Mesendoderm (in vitro differentiated cells): ENCODE data around the gene ANTXR1. TPM values are rescaled to one million over a fixed set of nuclear protein-coding genes. Genes with fewer than 3 reads are reported as not detected.

Experiments used
- DNase-seq: peaks from one replicate; pipeline ENCODE4 v3.0.0; 2013
- H2AK5ac ChIP-seq: 2 replicates; pipeline ENCODE4 v1.6.1; 2013; ENCODE audit warnings: low read length, inconsistent platforms
- H2BK120ac ChIP-seq: 2 replicates; pipeline ENCODE4 v1.6.1; 2013; ENCODE audit warnings: low read depth, mild to moderate bottlenecking, low read length, moderate library complexity, mixed read lengths
- H2BK15ac ChIP-seq: replicated peaks from 2 replicates; pipeline ENCODE4 v1.6.1; 2013; ENCODE audit warnings: low read depth, mild to moderate bottlenecking, moderate library complexity
- H2BK5ac ChIP-seq: 2 replicates; pipeline ENCODE4 v1.6.1; 2013; ENCODE audit warnings: low read length, inconsistent platforms
- H3K18ac ChIP-seq: 2 replicates; pipeline ENCODE4 v1.6.1; 2013; ENCODE audit warnings: mild to moderate bottlenecking, low read length, mixed read lengths
- H3K23ac ChIP-seq: one replicate; pipeline ENCODE4 v1.6.1; 2013; ENCODE audit warnings: low read length
- H3K27ac ChIP-seq: 2 replicates; pipeline ENCODE4 v1.5.1; 2013; ENCODE audit warnings: low read depth, mild to moderate bottlenecking, inconsistent platforms, low read length, moderate library complexity
- H3K27me3 ChIP-seq: 2 replicates; pipeline ENCODE4 v1.6.1; 2013; ENCODE audit warnings: low read length, control low read depth, mild to moderate bottlenecking, inconsistent platforms; ENCODE audit not compliant: insufficient read depth, poor library complexity
- H3K36me3 ChIP-seq: 2 replicates; pipeline ENCODE4 v1.6.1; 2013; ENCODE audit warnings: low read length, inconsistent platforms; ENCODE audit not compliant: control insufficient read depth, insufficient read depth
- H3K4ac ChIP-seq: one replicate; pipeline ENCODE4 v1.6.1; 2013; ENCODE audit warnings: low read depth, mild to moderate bottlenecking, low read length, moderate library complexity
- H3K4me1 ChIP-seq: 2 replicates; pipeline ENCODE4 v1.6.1; 2013; ENCODE audit warnings: low read depth, low read length, inconsistent platforms; ENCODE audit not compliant: control insufficient read depth
- H3K4me2 ChIP-seq: 2 replicates; pipeline ENCODE4 v1.6.1; 2013; ENCODE audit warnings: low read length
- H3K4me3 ChIP-seq: 2 replicates; pipeline ENCODE4 v1.5.1; 2013; ENCODE audit warnings: mild to moderate bottlenecking, low read length
- H3K56ac ChIP-seq: one replicate; pipeline ENCODE4 v1.6.1; 2013; ENCODE audit warnings: low read length
- H3K79me1 ChIP-seq: 2 replicates; pipeline ENCODE4 v1.6.1; 2013; ENCODE audit warnings: low read length, inconsistent platforms
- H3K79me2 ChIP-seq: 2 replicates; pipeline ENCODE4 v1.6.1; 2013; ENCODE audit warnings: mild to moderate bottlenecking, low read length; ENCODE audit not compliant: control insufficient read depth, insufficient read depth
- H3K9ac ChIP-seq: 2 replicates; pipeline ENCODE4 v1.6.1; 2013; ENCODE audit warnings: low read length, inconsistent platforms
- H4K5ac ChIP-seq: one replicate; pipeline ENCODE4 v1.6.1; 2013; ENCODE audit warnings: low read length
- H4K8ac ChIP-seq: one replicate; pipeline ENCODE4 v1.6.1; 2013; ENCODE audit warnings: low read depth, mild to moderate bottlenecking, control low read depth, low read length, moderate library complexity
- WGBS: extraction: QIAGEN DNeasy Blood & Tissue Kit; methylation state at CpG from one replicate; pipeline ENCODE4 v1.1.7; 2013; ENCODE audit warnings: low lambda C conversion rate, missing lambda C conversion rate; ENCODE audit not compliant: insufficient coverage; ENCODE audit errors: extremely low coverage; 5-methylcytosine and 5-hydroxymethylcytosine counted together
- polyA plus RNA-seq, 2 experiments: library from polyadenylated mRNA; stranded (reverse); fragments of 200-250 nt; gene quantifications; one replicate each; pipeline ENCODE4 v1.2.3, GENCODE V29; 2013

ANTXR1 gene
- polyA plus RNA-seq (2013, experiment 1 of 2), result 40.3 TPM
- polyA plus RNA-seq (2013, experiment 2 of 2), result 41.9 TPM

DNA sequence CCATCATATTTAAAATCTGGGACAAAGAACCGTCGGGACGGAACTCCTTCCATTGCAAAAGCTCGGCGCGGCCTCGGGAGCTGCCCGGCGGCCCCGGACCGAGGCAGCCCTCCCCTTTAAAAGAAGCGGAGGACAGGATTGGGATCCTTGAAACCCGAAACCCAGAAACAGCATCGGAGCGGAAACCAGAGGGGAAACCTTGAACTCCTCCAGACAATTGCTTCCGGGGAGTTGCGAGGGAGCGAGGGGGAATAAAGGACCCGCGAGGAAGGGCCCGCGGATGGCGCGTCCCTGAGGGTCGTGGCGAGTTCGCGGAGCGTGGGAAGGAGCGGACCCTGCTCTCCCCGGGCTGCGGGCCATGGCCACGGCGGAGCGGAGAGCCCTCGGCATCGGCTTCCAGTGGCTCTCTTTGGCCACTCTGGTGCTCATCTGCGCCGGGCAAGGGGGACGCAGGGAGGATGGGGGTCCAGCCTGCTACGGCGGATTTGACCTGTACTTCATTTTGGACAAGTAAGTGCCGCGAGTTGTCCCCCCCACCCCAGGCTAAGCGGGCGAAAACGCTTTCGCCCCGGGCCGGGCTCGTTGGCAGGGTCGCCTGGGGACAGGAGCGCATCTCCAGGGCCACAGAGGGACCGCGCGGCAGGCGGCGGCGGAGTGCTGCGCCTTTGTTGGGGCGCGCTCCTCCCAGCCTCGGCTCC is at the start of gene ANTXR1:
TSS of gene ANTXR1 (plus strand) at position 38 of the 698 bp plus-strand sequence. CDS start at position 359, 321 bp downstream.
- peaks cover 10% of the 10 kb centered on the region for H3K79me2 ChIP-seq
- H3K27me3 ChIP-seq, result no peaks in the 10 kb centered on the region
- peak within 1 kb of the TSS; percentile 41 for H3K4me2 ChIP-seq
- peaks cover 11% of the 10 kb centered on the region for H3K4me1 ChIP-seq
- peak; percentile 90 for DNase-seq
- no peak within 1 kb of the TSS for H2BK15ac ChIP-seq
- peaks cover 6% of the 10 kb centered on the region for H3K79me1 ChIP-seq
- H2BK120ac ChIP-seq, result no peak within 1 kb of the TSS
- peak within 1 kb of the TSS; percentile 85 for H3K4me3 ChIP-seq
- H2AK5ac ChIP-seq, result no peak within 1 kb of the TSS
- peak within 1 kb of the TSS; percentile 62 for H3K18ac ChIP-seq
- H3K4ac ChIP-seq, result peak within 1 kb of the TSS; percentile 58
- no peak within 1 kb of the TSS for H4K5ac ChIP-seq
- peak within 1 kb of the TSS; percentile 95 for H3K56ac ChIP-seq
- H3K9ac ChIP-seq, result peak within 1 kb of the TSS; percentile 87
- no peak within 1 kb of the TSS for H4K8ac ChIP-seq
- peak within 1 kb of the TSS; percentile 38 for H3K23ac ChIP-seq
- no peaks in the 10 kb centered on the region for H3K36me3 ChIP-seq
- peak within 1 kb of the TSS; percentile 76 for H3K27ac ChIP-seq
- H2BK5ac ChIP-seq, result peak within 1 kb of the TSS; percentile 41
- WGBS, result no CpG with 5 or more reads among the region's 63 CpGs

DNA sequence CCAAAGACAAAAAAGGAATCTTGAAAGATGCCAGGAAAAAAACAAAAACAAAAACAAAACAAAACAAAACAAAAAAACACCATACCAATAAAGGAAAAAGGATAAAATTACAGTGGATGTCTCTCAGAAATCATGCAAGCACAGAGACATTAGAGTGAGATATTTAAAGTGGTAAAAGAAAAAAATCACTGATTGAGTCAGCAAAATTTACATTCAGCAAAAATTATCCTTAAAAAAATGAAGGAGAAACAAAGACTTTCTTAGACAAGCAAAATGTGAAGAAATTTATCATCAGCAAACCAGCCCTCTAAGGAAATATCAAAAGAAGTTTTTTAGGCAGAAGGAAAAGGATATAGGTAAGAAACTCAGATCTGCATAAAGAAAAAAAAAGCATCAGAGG is 48.7 kb upstream of the ANTXR1 start:
- Histone ChIP-seq H4K5ac (no peak overlapping the region), H2BK5ac (no peak overlapping the region), H3K79me1 (no peaks in the 10 kb centered on the region), H3K18ac (no peak overlapping the region), H3K56ac (no peak overlapping the region), H3K4ac (no peak overlapping the region), H3K4me1 (no peaks in the 10 kb centered on the region), H2BK15ac (no peak overlapping the region), H2BK120ac (no peak overlapping the region), H3K27me3 (no peaks in the 10 kb centered on the region), H3K4me3 (no peak overlapping the region), H3K36me3 (no peaks in the 10 kb centered on the region), H3K27ac (no peak overlapping the region), H2AK5ac (no peak overlapping the region), H3K4me2 (no peak overlapping the region), H3K79me2 (no peaks in the 10 kb centered on the region), H4K8ac (no peak overlapping the region), H3K9ac (no peak overlapping the region), H3K23ac (no peak overlapping the region)
- no peak for DNase-seq

GRCh38 chr2:68968221-68968620 is 44.8 kb upstream of the ANTXR1 start:
- Histone ChIP-seq H3K36me3 (no peaks in the 10 kb centered on the region), H3K4ac (no peak overlapping the region), H2BK5ac (no peak overlapping the region), H3K79me2 (no peaks in the 10 kb centered on the region), H3K79me1 (no peaks in the 10 kb centered on the region), H3K18ac (no peak overlapping the region), H3K4me3 (no peak overlapping the region), H3K27ac (no peak overlapping the region), H2BK120ac (no peak overlapping the region), H3K56ac (no peak overlapping the region), H3K4me2 (no peak overlapping the region), H4K5ac (no peak overlapping the region), H3K23ac (no peak overlapping the region), H3K9ac (no peak overlapping the region), H2BK15ac (no peak overlapping the region), H3K27me3 (no peaks in the 10 kb centered on the region), H3K4me1 (no peaks in the 10 kb centered on the region), H4K8ac (no peak overlapping the region), H2AK5ac (no peak overlapping the region)
- DNase-seq, result no peak
- no CpG with 5 or more reads among the region's 1 CpG for WGBS

DNA sequence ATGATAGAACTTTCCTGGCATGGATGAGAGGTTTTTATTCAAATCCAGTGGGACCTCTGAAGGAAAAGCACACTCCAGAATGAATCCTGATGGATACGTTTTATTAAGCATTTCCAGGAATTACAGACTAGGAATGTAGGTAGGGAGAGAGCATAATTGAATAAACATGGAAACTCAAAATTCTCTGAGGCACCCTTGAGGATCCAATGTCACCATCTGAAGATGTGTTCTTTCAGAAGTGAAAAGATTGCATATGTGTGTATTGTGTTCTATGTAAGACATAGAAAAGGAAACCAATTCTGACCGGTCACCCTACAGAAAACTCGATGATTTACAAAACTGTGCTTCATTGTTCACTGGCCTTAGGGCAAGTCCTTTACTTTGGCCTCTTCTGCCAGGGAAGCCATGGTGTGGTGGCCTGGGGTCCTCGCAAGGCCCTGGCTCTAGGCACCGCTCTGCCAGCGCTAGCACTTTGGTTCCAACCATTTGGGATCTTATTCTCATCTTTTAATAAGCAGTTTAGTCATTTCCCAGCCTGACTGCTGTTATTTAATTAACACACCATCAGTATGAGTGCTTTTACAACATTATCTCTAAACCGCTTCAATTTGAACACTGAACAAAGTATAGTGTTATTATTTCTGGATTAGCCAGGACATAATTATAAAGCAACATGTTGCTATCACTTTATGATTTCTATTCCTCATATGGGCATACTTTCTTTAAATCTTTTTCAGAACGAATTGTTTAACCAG is 43.1 kb upstream of the ANTXR1 start:
- H2BK5ac ChIP-seq, result no peak overlapping the region
- WGBS, result no CpG with 5 or more reads among the region's 8 CpGs
- no peaks in the 10 kb centered on the region for H3K36me3 ChIP-seq
- no peak overlapping the region for H3K18ac ChIP-seq
- no peak overlapping the region for H3K27ac ChIP-seq
- no peak overlapping the region for H3K9ac ChIP-seq
- no peak overlapping the region for H3K4me2 ChIP-seq
- H3K79me2 ChIP-seq, result no peaks in the 10 kb centered on the region
- H3K4me3 ChIP-seq, result no peak overlapping the region
- H4K8ac ChIP-seq, result no peak overlapping the region
- H2BK15ac ChIP-seq, result no peak overlapping the region
- no peak overlapping the region for H3K23ac ChIP-seq
- no peak overlapping the region for H3K56ac ChIP-seq
- no peak overlapping the region for H2AK5ac ChIP-seq
- H3K4me1 ChIP-seq, result no peaks in the 10 kb centered on the region
- H4K5ac ChIP-seq, result no peak overlapping the region
- DNase-seq, result no peak
- no peaks in the 10 kb centered on the region for H3K79me1 ChIP-seq
- no peak overlapping the region for H2BK120ac ChIP-seq
- no peaks in the 10 kb centered on the region for H3K27me3 ChIP-seq
- H3K4ac ChIP-seq, result no peak overlapping the region

DNA sequence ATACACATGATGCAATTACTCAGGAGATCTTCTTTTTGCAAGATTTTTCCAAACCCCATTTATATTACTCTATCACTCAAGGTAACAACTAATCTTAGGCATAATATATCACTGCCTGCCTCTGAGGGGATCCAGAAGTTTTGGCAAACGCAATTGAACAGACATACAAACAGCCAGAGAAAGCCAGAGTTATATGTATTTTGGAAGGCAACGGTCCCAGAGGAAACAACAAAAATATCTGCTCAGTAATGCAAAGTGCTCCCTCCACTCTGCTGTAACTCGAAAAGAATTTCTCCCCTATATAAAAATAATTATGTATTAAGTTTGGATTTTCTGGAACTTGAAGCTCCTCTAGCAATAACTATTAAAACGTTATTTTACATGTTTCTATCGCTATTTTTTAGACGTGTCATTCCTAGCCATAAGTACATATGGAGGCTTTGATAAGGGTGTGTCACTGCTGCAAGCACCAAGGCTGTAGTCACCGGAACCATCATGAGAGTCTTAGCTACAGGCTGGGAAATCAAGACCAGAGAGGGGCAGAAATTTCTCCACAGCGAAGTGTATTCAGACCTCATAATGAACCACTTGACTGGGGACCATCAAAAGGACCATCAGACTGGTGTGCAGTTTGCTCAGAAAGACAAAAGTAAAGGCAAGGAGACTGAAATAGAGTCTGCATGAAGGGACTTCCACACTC is 42.3 kb upstream of the ANTXR1 start:
- no CpG with 5 or more reads among the region's 8 CpGs for WGBS

More for the DNA sequence above, 42.3 kb upstream of the ANTXR1 start:
- H2AK5ac ChIP-seq, result no peak overlapping the region
- no peaks in the 10 kb centered on the region for H3K79me2 ChIP-seq
- H3K79me1 ChIP-seq, result no peaks in the 10 kb centered on the region
- no peaks in the 10 kb centered on the region for H3K27me3 ChIP-seq
- H3K56ac ChIP-seq, result no peak overlapping the region
- H3K36me3 ChIP-seq, result no peaks in the 10 kb centered on the region
- no peak overlapping the region for H3K18ac ChIP-seq
- H2BK120ac ChIP-seq, result no peak overlapping the region
- H3K4me3 ChIP-seq, result no peak overlapping the region
- H3K9ac ChIP-seq, result no peak overlapping the region
- no peaks in the 10 kb centered on the region for H3K4me1 ChIP-seq
- no peak for DNase-seq
- no peak overlapping the region for H3K23ac ChIP-seq
- no peak overlapping the region for H2BK5ac ChIP-seq
- no peak overlapping the region for H3K27ac ChIP-seq
- H2BK15ac ChIP-seq, result peak overlapping the region; percentile 12
- H4K5ac ChIP-seq, result no peak overlapping the region
- H4K8ac ChIP-seq, result no peak overlapping the region
- H3K4me2 ChIP-seq, result no peak overlapping the region
- no peak overlapping the region for H3K4ac ChIP-seq
